GM12864 (cell line): Measurements from ENCODE around the gene SNX21.

ENCODE experiments used
- DNase-seq: peaks from one replicate; pipeline ENCODE4 v3.0.0-alpha.2; 2011; ENCODE audit warnings: low read depth
- H3K4me3 ChIP-seq: 2 replicates; pipeline ENCODE4 v1.5.1; 2011; ENCODE audit warnings: mild to moderate bottlenecking, low read depth, low read length, control low read depth
- TF ChIP-seq, protein P1 (sequence below): IDR thresholded peaks from 2 replicates; pipeline ENCODE4 v1.5.1; 2011; ENCODE audit warnings: low read depth, mild to moderate bottlenecking, moderate library complexity, low read length, control low read depth, inconsistent platforms; ENCODE audit errors: missing control alignments

Gene SNX21

DNA sequence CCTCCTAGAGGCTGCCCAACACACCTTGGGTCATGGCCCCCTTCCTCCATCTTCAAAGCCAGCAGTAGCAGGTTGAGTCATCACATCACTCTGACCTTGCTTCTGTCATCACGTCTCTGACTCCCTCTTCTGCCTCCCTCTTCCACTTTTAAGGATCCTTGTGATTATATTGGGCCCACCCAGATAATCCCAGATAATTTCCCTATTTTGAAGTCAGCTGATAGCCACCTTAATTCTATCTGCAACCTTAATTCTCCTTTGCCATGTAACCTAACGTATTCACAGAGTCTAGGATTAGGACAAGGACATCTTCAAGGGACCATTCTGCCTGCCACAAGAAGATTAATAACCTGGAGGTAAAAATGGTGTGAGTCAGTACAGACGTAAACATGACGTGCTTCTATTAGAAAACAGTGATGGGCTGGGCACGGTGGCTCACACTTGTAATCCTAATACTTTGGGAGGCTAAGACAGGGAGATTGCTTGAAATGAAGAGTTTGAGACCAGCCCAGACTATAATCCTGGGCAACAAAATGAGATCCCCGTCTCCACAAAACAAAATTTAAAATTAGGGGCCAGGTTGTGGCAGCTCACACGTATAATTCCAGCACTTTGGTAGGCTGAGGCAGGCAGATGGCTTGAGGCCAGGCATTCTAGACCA, 27.1 kb downstream of the SNX21 start:
- DNase-seq, result no peak
- H3K4me3 ChIP-seq, result no peak overlapping the region
- TF ChIP-seq, protein P1, sequence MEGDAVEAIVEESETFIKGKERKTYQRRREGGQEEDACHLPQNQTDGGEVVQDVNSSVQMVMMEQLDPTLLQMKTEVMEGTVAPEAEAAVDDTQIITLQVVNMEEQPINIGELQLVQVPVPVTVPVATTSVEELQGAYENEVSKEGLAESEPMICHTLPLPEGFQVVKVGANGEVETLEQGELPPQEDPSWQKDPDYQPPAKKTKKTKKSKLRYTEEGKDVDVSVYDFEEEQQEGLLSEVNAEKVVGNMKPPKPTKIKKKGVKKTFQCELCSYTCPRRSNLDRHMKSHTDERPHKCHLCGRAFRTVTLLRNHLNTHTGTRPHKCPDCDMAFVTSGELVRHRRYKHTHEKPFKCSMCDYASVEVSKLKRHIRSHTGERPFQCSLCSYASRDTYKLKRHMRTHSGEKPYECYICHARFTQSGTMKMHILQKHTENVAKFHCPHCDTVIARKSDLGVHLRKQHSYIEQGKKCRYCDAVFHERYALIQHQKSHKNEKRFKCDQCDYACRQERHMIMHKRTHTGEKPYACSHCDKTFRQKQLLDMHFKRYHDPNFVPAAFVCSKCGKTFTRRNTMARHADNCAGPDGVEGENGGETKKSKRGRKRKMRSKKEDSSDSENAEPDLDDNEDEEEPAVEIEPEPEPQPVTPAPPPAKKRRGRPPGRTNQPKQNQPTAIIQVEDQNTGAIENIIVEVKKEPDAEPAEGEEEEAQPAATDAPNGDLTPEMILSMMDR, result no peak

DNA sequence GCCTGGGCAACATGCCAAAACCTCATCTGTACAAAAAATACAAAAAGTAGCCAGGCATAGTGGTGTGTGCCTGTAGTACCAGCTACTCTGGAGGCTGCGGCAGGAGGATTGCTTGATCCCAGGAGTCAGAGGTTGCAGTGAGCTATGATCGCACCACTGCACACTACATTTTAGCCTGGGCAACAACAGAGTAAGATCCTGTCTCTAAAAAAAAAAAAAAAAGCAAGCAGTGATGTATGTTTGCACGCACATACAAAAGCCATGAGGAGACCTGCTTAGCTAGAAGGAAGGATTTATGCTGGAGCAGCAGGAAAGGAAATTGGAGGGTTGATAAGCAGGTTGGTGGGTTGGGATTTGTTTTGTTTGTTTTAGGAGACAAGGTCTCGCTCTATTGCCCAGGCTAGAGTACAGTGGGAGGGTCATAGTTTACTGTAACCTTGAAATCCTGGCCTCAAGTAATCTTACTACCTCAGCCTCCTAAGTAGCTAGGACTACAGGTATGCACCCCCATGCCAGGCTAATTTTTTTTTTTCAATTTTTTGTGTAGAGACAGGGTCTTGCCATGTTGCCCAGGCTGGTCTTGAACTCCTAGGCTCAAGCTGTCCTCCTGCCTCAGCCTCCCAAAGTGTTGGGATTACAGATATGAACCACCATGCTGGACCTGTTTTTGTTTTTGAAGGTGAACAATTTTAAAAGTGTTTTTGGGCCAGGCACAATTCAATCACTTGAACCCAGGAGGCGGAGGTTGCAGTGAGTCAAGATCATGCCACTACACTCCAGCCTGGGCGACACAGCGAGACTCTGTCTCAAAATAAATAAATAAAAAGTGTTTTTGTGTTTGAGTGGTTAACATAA, 27.8 kb downstream of the SNX21 start:
- no peak for DNase-seq
- H3K4me3 ChIP-seq, result no peak overlapping the region
- TF ChIP-seq, protein P1, result no peak

DNA sequence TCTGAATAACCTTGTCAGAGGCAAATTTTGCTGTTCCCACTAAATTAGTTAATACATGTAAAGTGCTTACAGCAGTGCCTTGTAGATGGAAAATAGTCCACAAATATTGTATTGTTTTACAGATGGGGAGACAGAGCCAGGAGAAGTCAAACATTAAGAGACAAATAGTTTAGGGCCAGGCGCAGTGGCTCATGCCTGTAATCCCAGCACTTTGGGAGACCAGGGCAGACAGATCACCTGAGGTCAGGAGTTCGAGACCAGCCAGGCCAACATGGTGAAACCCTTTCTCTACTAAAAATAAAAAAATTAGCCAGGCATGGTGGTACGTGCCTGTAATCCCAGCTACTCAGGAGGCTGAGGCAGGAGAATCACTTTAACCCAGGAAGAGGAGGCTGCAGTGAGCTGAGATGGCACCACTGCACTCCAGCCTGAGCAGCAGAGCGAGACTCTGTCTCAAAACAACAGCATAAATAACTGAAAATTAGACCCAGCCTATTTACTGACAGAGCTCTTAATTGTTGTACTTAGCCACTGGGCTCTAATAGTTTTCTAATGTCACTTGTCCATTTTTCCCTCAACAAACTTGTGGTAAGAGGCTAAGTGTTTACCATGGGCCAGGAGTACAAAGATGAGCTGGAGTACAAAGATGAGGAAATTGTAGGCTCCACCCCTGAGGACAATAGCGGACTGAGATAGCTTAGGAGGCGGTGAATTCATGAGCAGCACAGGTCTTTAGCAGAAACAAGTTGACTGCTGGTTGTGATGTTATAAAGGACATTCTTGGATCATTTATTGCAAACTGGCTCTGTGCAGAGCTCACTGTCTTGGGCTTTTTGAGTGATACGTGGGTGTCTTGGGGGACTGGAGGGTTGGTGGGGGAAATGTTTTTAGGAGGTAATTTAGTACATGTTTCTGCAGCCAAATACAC, 30.2 kb downstream of the SNX21 start:
- TF ChIP-seq, protein P1, result no peak
- no peak for DNase-seq
- no peak overlapping the region for H3K4me3 ChIP-seq

DNA sequence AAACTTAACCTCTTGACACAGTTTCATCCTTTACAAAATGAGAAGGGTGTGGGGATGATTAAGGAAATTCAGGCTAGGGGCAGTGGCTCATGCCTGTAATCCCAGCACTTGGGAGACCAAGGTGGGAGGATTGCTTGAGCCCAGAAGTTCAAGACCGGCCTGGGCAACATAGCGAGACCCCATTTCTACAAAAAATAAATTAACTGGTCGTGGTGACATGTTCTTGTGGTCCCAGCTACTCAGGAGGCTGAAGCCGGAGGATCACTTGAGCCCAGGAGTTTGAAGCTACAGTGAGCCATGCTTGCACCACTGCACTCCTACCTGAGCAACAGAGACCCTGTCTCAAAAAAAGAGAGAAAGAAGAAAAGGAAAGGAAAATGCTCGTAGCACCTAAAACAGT, 32.9 kb downstream of the SNX21 start:
- TF ChIP-seq, protein P1, result no peak
- no peak overlapping the region for H3K4me3 ChIP-seq
- DNase-seq, result no peak

DNA sequence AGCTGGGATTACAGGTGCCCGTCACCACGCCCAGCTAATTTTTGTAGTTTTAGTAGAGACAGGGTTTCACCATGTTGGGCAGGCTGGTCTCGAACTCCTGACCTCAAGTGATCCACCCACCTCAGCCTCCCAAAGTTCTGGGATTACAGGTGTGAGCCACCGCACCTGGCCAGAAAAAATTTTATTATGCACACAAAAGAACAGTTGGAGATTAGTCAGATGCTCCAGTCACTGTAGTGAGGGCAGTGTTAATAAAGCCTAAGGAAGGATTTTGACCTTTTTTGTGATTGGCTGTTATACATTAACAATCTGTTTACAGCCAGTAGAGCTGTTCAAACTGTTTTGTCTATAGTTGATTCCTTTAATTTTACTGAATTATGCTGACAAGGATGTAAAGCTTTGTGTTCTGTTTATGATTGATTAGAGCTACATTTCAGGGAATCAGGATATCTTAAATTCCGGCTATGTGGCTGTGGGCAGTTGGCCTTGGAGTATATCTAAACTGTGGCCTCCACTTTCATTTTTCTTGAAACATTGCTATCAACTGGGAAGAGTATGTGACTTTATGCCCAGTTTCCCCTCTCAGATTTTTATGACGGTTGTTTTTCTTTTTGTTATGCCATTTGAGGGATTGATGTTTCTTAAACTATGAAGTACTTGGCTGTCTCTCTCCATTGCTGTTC, 33.7 kb downstream of the SNX21 start:
- TF ChIP-seq, protein P1, result no peak
- no peak overlapping the region for H3K4me3 ChIP-seq
- no peak for DNase-seq

DNA sequence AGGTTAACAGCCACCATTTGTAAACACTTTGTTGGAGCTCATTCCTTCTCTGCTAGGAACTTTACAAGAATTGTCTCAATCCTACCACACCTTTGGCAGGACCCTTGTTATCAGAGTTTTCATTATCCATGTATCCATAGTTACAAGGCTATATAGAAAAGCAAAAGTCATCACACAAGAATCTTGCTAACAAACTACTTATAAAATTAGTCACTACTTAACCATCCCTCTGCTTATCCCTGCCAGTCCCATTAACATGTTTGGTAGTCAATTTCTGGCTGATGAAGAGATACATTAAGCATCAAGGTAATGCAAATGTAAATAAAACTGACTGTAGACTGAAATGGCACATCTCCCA, 34.2 kb downstream of the SNX21 start:
- no peak for DNase-seq
- H3K4me3 ChIP-seq, result no peak overlapping the region
- TF ChIP-seq, protein P1, result no peak
